B cell (primary cell): ENCODE results near the gene DECR2. TPM values are rescaled to one million over a fixed set of nuclear protein-coding genes. Genes with fewer than 3 reads are reported as not detected.
"Not testable (repeated sequence)": the region's sequence is repeated elsewhere in the genome, so short reads cannot be mapped to it uniquely, and the experiment has no call there.

Experiments used
- ATAC-seq: fragments of 200-7000 bp; cut with Tn5 transposase; one replicate; pipeline ENCODE4 v1.10.0; 2021; ENCODE audit warnings: low read depth, mild to moderate bottlenecking, moderate number of reproducible peaks, moderate library complexity
- CTCF ChIA-PET: fragments of 350-600 bp; sonication (Branson Sonifier 250); formaldehyde crosslinking; loops from one replicate; lab custom pipeline; 2021; ENCODE audit warnings: antibody characterized with exemption, inconsistent platforms; lab: Charles Lee
- POLR2A ChIA-PET: fragments of 350-600 bp; sonication (Branson Sonifier 250); formaldehyde crosslinking; loops from one replicate; lab custom pipeline; 2021; ENCODE audit warnings: antibody characterized with exemption; lab: Charles Lee
- DNase-seq: peaks from one replicate; pipeline ENCODE4 v3.0.0; 2013
- H2AFZ ChIP-seq: 2 replicates; pipeline ENCODE4 v1.6.1; 2012; ENCODE audit warnings: mild to moderate bottlenecking, low read depth, low read length; ENCODE audit not compliant: insufficient read depth, poor library complexity, severe bottlenecking
- H3K27ac ChIP-seq, 2 donors: 1 replicate in 1 of 2; 2 replicates in 1 of 2; pipeline ENCODE4 v1.5.1; 2012 to 2013; ENCODE audit warnings: low read length in 2 of 2, mild to moderate bottlenecking in 2 of 2, moderate library complexity in 1 of 2
- H3K27me3 ChIP-seq, 4 experiments: fragments of 200-600 bp in 1 of 4; sonication (generic) in 1 of 4; replicated peaks in 1 of 4; 1 replicate in 2 of 4; 2 replicates in 2 of 4; pipeline versions ENCODE4 v1.6.1 to v1.7.0; 2013 to 2016; ENCODE audit warnings: low read length in 3 of 4, mild to moderate bottlenecking in 2 of 4, mixed read lengths in 1 of 4, moderate library complexity in 1 of 4; ENCODE audit not compliant: insufficient read depth in 4 of 4, control insufficient read depth in 3 of 4; ENCODE audit errors: control extremely low read depth in 1 of 4
- H3K36me3 ChIP-seq, 2 experiments: replicated peaks in 1 of 2; 1 replicate in 1 of 2; 2 replicates in 1 of 2; pipeline versions ENCODE4 v1.6.1 to v1.7.1; 2013; ENCODE audit warnings: low read length in 1 of 2; ENCODE audit not compliant: insufficient read depth in 2 of 2, control insufficient read depth in 1 of 2; ENCODE audit errors: control extremely low read depth in 1 of 2, extremely low read depth in 1 of 2
- H3K4me1 ChIP-seq, 2 donors: fragments of 200-600 bp in 1 of 2; sonication (generic) in 1 of 2; 1 replicate in 1 of 2; 2 replicates in 1 of 2; pipeline versions ENCODE4 v1.5.1 to v1.6.1; 2013 to 2017; ENCODE audit warnings: low read length in 2 of 2; ENCODE audit not compliant: control insufficient read depth in 2 of 2, insufficient read depth in 2 of 2
- H3K4me2 ChIP-seq: replicated peaks from 2 replicates; pipeline ENCODE3; 2012; ENCODE audit warnings: mild to moderate bottlenecking, low read depth, low read length; ENCODE audit not compliant: poor library complexity, severe bottlenecking
- H3K4me3 ChIP-seq, 5 experiments: fragments of 200-600 bp in 1 of 5; sonication (generic) in 1 of 5; 1 replicate in 3 of 5; 2 replicates in 2 of 5; pipeline versions ENCODE4 v1.5.1 to v1.7.0; 2011 to 2016; ENCODE audit warnings: low read length in 4 of 5, mild to moderate bottlenecking in 4 of 5, low read depth in 2 of 5, control low read depth in 1 of 5, moderate library complexity in 1 of 5; ENCODE audit not compliant: insufficient read depth in 1 of 5; ENCODE audit errors: control extremely low read depth in 1 of 5, extremely low read depth in 1 of 5
- H3K79me2 ChIP-seq: fragments of 200-600 bp; sonication (generic); one replicate; pipeline ENCODE4 v1.6.0; 2016; ENCODE audit warnings: low read length; ENCODE audit not compliant: control insufficient read depth, insufficient read depth
- H3K9ac ChIP-seq: fragments of 200-600 bp; sonication (generic); 2 replicates; pipeline ENCODE4 v1.6.1; 2017; ENCODE audit warnings: mild to moderate bottlenecking, low read length, moderate library complexity
- H3K9me3 ChIP-seq, 3 donors: one replicate each; pipeline versions ENCODE4 v1.6.1 to v1.7.1; 2013; ENCODE audit warnings: low read length in 2 of 3; ENCODE audit not compliant: control insufficient read depth in 2 of 3, insufficient read depth in 1 of 3; ENCODE audit errors: control extremely low read depth in 1 of 3
- H4K20me1 ChIP-seq: 2 replicates; pipeline ENCODE4 v1.6.0; 2012; ENCODE audit warnings: mild to moderate bottlenecking, low read length; ENCODE audit not compliant: insufficient read depth, control insufficient read depth, poor library complexity, severe bottlenecking
- H3K27ac Mint-ChIP-seq: one replicate; pipeline ENCODE4 v1.8.0; 2021; ENCODE audit warnings: mixed read lengths
- H3K27me3 Mint-ChIP-seq: one replicate; pipeline ENCODE4 v1.8.0; 2021; ENCODE audit warnings: mixed read lengths
- H3K4me1 Mint-ChIP-seq: one replicate; pipeline ENCODE4 v1.8.0; 2021; ENCODE audit warnings: mixed read lengths
- H3K4me3 Mint-ChIP-seq: one replicate; pipeline ENCODE4 v1.8.0; 2021; ENCODE audit warnings: mixed read lengths
- H3K9me3 Mint-ChIP-seq: one replicate; pipeline ENCODE4 v1.8.0; 2022; ENCODE audit warnings: mixed read lengths; ENCODE audit not compliant: insufficient read depth
- CTCF ChIP-seq: fragments of 200-600 bp; IDR thresholded peaks from one replicate; pipeline ENCODE4 v1.8.0; 2022; ENCODE audit warnings: antibody characterized with exemption, mild to moderate bottlenecking
- EZH2 ChIP-seq: IDR thresholded peaks from 2 replicates; pipeline ENCODE4 v1.6.1; 2012; ENCODE audit warnings: borderline replicate concordance, low read depth, mild to moderate bottlenecking, moderate library complexity, low read length; ENCODE audit not compliant: insufficient read depth, poor library complexity, severe bottlenecking
- WGBS: methylation state at CpG from one replicate; pipeline ENCODE4 v1.1.5; 2013; ENCODE audit warnings: missing lambda C conversion rate; ENCODE audit not compliant: insufficient coverage; 5-methylcytosine and 5-hydroxymethylcytosine counted together
- intact Hi-C: fragments of 100-400 bp; cut with micrococcal nuclease; formaldehyde crosslinking; loops from one replicate; pipeline ENCODE4 v1.10.0; 2022
- polyA plus RNA-seq: library from polyadenylated mRNA; depleted of rRNA; stranded (reverse); fragments of >200 nt; gene quantifications from 2 replicates; pipeline ENCODE4 v1.2.3, GENCODE V29; 2012
- total RNA-seq, 2 donors: library from RNA; stranded (reverse); fragments of 120-200 nt in 1 of 2; gene quantifications; 1 replicate in 1 of 2; 2 replicates in 1 of 2; pipeline versions ENCODE4 v1.2.3 to v1.2.4, GENCODE V29; 2013 to 2022

DECR2 gene
- total and polyA plus RNA-seq, 2 donors (not counting 1 experiment from before 2014, with no cell fraction given): 11.0 to 16.3 TPM

GRCh38 chr16:378113-378820 lies 23.4 kb upstream of the DECR2 start:
- H2AFZ ChIP-seq, H3K9ac ChIP-seq, H3K27me3 ChIP-seq, H3K4me1 Mint-ChIP-seq, intact Hi-C loops, H3K4me3 Mint-ChIP-seq, DNase-seq, CTCF ChIA-PET, H3K9me3 Mint-ChIP-seq, H3K27me3 Mint-ChIP-seq, H3K27ac Mint-ChIP-seq, H3K9me3 ChIP-seq, H3K4me3 ChIP-seq, H3K27ac ChIP-seq, H3K4me2 ChIP-seq, ATAC-seq: not testable (repeated sequence)
- peaks cover 0 to 24% of the 10 kb centered on the region in 2 experiments for H3K36me3 ChIP-seq
- peaks cover 18% of the 10 kb centered on the region for H4K20me1 ChIP-seq
- POLR2A ChIA-PET: interaction anchor here (2.8 kb wide), 1 partner anchor 23 kb away, joined by 14 read pairs; the partner anchor contains the start of gene DECR2
- 91% methylated on average over 20 of the region's 36 CpGs for WGBS
- peaks cover 11 to 22% of the 10 kb centered on the region in 2 donors for H3K4me1 ChIP-seq
- H3K79me2 ChIP-seq: peaks cover 32% of the 10 kb centered on the region

GRCh38 chr16:378821-379182 lies 22.9 kb upstream of the DECR2 start:
- ChIA-PET POLR2A (interaction anchor here (2.8 kb wide), 1 partner anchor 22 kb away, joined by 14 read pairs; the partner anchor contains the start of gene DECR2), CTCF (no interaction called here)
- H3K4me1 Mint-ChIP-seq: peaks cover 13% of the 10 kb centered on the region
- no peaks in the 10 kb centered on the region for H3K9me3 Mint-ChIP-seq
- H3K79me2 ChIP-seq: peaks cover 32% of the 10 kb centered on the region
- WGBS: 93% methylated on average over 14 of the region's 14 CpGs
- peaks cover 0 to 21% of the 10 kb centered on the region in 2 experiments for H3K36me3 ChIP-seq
- no peak overlapping the region for H3K27ac ChIP-seq
- H3K27ac Mint-ChIP-seq: no peak overlapping the region
- intact Hi-C loops: no loop called here
- no peaks in the 10 kb centered on the region for H3K27me3 Mint-ChIP-seq
- H3K4me2 ChIP-seq: no peak overlapping the region
- no peak overlapping the region for H3K9ac ChIP-seq
- TF ChIP-seq EZH2 (no peak), CTCF (no peak)
- H3K4me1 ChIP-seq: peaks cover 17 to 28% of the 10 kb centered on the region in 2 donors
- no peak overlapping the region for H3K4me3 ChIP-seq
- no peak overlapping the region for H2AFZ ChIP-seq
- H4K20me1 ChIP-seq: peaks cover 18% of the 10 kb centered on the region
- DNase-seq: no peak
- H3K27me3 ChIP-seq: no peaks in the 10 kb centered on the region
- peak overlapping the region; percentile 23 for H3K4me3 Mint-ChIP-seq
- H3K9me3 ChIP-seq: no peaks in the 10 kb centered on the region
- ATAC-seq: no peak
